Stimulated activated CD4-positive, alpha-beta T cell treated with anti-CD3 and anti-CD28 coated beads, TNF-alpha, amount 100 ng/mL, for 1 hour (primary cell): Measurements from ENCODE around the gene NPAS4.
"Not testable (repeated sequence)": the region's sequence is repeated elsewhere in the genome, so short reads cannot be mapped to it uniquely, and the experiment has no call there.

ENCODE experiments used
- DNase-seq, 3 donors: peaks; one replicate each; pipeline ENCODE4 v3.0.0-alpha.2; 2020; ENCODE audit warnings: low read depth in 3 of 3, low spot score in 1 of 3

The NPAS4 gene

GRCh38 chr11:66454247-66454646 lies 33.4 kb downstream of the NPAS4 start:
- DNase-seq = no peak

GRCh38 chr11:66454828-66455227 lies 34.0 kb downstream of the NPAS4 start:
- no peak for DNase-seq

GRCh38 chr11:66457826-66458225 lies 37.0 kb downstream of the NPAS4 start:
- DNase-seq = no peak

- DNase-seq = no peak
Measured at GRCh38 chr11:66459138-66459778, 38.4 kb downstream of the NPAS4 start.

GRCh38 chr11:66462010-66462409 lies 41.2 kb downstream of the NPAS4 start:
- DNase-seq = no peak

GRCh38 chr11:66462911-66463310 lies 42.1 kb downstream of the NPAS4 start:
- no peak for DNase-seq

- DNase-seq = not testable (repeated sequence)
Measured at GRCh38 chr11:66464116-66464515, 43.3 kb downstream of the NPAS4 start.

GRCh38 chr11:66464916-66465315 lies 44.1 kb downstream of the NPAS4 start:
- DNase-seq = no peak

GRCh38 chr11:66465373-66466224 lies 44.8 kb downstream of the NPAS4 start:
- no peak for DNase-seq

GRCh38 chr11:66466225-66467033 lies 45.6 kb downstream of the NPAS4 start, which contains the start of gene PELI3:
Gene PELI3 (plus strand): TSS chr11:66466905. CDS start chr11:66468129, 1,224 bp downstream.
- DNase-seq = peak; percentile 91 to 99 (median 93)

GRCh38 chr11:66467034-66467659 lies 46.3 kb downstream of the NPAS4 start:
- DNase-seq = no peak

GRCh38 chr11:66467756-66468155 lies 46.9 kb downstream of the NPAS4 start:
- DNase-seq = no peak

GRCh38 chr11:66468691-66469090 lies 47.9 kb downstream of the NPAS4 start:
- no peak for DNase-seq

- DNase-seq = no peak
Measured at GRCh38 chr11:66469441-66469840, 48.6 kb downstream of the NPAS4 start.

GRCh38 chr11:66470015-66470414 lies 49.2 kb downstream of the NPAS4 start:
- no peak for DNase-seq

- no peak for DNase-seq
Measured at GRCh38 chr11:66471142-66471541, 50.3 kb downstream of the NPAS4 start.

GRCh38 chr11:66472054-66472453 lies 51.2 kb downstream of the NPAS4 start:
- no peak for DNase-seq

GRCh38 chr11:66473167-66473566 lies 52.3 kb downstream of the NPAS4 start:
- no peak for DNase-seq

- no peak for DNase-seq
Measured at GRCh38 chr11:66473608-66474515, 53.0 kb downstream of the NPAS4 start.
